HG03135 (cell line): ENCODE data around the gene ANO10.
"Not testable (repeated sequence)": the region's sequence is repeated elsewhere in the genome, so short reads cannot be mapped to it uniquely, and the experiment has no call there.

Source experiments
- ATAC-seq: cut with Tn5 transposase; IDR thresholded peaks from one replicate; pipeline ENCODE4 v1.9.1; 2021; ENCODE audit warnings: mild to moderate bottlenecking, moderate library complexity; ENCODE audit not compliant: unreplicated experiment

ANO10 gene

DNA sequence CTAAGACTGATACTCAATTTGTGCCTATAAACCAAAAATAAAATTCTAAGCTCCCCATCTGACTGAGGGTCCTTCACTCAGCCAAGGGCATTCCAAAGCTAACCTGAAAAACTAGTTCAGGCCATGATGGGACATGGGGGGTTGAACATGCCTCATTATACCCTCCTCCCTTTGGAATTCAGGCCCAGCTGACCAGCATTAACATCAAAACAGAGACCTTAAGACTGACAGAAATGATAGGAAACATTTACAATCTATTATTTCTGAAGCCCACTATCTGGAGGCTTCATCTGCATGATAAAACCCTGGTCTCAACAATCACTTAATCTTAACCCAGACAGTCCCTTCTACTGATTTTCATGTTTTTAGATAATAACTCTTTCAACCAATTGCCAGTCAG lies 140.4 kb downstream of the ANO10 start:
- no peak for ATAC-seq

DNA sequence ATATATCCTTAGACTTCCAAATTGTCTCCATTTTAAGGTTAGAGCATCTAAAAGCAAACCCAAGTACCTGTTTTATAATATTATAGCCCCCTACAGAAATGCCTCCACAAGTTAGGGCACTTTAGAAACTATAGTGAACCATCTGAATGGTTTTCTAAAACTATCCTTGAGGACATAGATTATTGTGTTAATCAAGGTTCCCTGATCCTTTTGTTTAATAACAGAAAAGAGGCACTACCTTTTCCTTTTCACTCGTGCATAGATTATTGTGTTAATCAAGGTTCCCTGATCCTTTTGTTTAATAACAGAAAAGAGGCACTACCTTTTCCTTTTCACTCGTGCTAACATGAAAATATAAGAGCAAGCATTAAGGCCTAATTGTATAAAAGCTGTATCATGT lies 143.0 kb downstream of the ANO10 start:
- ATAC-seq: not testable (repeated sequence)

DNA sequence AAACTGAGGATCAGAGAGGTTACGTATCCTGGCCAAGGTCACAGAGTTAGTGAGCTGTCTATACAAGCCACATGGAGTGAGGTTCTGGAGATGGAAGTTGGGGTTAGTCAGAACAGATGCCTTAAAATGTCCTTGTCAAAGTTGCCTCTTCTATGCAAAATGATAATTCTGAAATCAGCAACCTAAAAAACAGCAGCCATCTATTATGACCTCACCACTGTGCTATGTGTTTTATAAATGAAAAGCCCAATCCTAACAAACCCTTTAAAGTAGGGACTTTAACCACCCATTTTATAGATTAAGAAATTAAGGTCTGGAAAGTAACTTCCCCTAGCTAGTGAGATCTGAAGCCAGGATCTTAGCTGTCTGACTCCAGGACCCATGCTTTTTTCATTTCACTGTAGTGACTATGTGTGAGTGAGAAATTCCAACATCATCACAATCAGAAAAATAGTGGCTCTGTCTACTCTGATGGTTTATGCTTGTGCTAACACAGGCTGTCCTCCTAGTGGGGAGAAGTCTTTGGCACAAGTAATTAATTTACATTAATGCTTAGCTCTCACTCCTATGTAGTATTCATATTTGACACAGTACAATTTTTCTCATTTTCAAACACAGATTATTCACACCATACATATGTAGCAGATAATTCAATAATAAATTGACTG lies 143.6 kb downstream of the ANO10 start:
- no peak for ATAC-seq

DNA sequence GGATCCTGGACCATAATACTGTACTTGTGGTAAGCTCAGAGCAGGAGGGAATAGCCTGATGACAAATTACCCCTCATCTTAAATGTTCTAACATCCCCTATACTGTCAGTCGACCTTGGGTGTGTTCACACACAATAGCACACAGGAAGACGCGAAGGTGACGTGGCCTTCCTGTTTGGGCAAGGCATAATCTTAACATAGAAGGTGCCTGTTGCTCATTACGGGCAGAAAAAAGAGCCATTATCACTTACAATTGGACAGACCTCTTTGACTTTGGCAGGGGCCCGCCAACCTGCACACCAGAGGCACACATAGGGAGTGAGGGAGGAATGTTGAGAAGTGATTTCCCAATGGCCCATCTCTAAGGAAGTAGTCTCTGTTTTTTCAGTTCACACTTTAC lies 144.2 kb downstream of the ANO10 start:
- ATAC-seq: no peak

DNA sequence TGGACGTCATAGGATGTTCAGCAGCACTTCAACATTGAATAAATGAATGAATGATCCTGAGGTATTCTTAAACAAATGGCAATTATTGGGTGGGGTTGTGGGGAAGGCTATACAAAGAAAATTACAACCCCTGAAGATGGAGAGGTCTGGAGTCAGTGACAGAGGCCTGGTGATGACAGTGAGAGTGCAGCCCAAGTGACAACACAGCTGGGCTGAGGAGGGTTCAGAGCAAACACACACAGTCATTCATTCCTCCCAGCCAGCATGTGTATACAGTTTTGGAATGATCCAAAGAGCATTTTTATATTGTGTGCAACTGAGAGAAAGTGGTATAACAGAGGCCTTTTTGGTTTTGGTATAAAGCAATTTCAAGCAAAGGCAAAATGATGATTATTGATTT lies 148.1 kb downstream of the ANO10 start:
- ATAC-seq: no peak

DNA sequence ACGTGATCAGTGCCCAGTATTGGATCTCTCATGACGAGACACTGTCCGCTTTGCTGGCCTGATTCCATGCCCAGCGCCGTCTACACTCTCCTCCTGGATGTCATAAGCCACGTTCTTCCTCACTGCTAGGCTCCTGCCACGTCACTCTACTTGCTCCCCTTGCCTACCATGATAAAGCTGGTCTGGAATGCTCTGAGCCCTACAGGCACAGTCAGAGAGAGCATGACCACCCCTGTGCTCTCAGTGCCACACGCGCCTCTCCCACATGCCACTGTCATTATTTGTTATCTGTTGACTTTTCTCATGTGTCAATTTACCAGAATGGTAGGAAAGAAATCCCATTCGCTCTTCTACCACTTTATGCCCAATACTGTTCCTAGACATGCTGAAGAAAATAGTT lies 148.6 kb downstream of the ANO10 start:
- no peak for ATAC-seq

DNA sequence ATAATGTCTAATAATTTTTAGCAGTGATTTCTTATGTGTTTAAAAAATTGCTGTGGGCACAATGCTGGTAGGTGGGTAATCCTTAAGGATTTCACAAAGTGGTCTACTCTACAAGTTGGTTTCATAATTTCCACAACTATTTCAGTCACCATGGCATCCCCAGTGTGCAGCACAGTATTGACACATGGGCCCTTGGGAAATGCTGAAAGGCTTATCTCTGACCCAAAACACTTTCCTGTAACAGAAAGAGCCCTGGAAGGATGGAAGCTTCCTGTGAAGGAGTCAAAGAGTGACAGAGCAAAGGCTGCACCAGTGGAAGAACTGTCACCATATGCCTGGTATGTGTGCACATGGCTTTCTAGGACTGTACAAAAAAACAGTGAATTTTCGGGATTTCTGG lies 153.7 kb downstream of the ANO10 start:
- ATAC-seq: no peak

DNA sequence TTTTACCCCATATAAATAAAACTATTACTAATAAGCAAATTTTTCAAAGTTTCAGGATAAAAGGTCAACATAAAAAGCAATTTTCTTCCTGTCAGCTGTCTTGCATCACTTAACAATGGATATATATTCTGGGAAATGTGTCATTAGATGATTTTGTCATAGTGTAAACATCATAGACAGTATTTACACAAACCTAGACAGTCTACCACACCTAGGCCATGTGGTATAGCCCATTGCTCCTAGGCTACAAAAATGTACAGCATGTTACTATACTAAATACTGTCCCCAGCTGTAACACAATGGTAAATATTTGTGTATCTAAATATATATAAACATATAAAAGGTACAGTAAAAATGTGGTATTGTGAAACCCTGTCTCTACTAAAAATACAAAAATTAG lies 156.7 kb downstream of the ANO10 start:
- ATAC-seq: no peak

DNA sequence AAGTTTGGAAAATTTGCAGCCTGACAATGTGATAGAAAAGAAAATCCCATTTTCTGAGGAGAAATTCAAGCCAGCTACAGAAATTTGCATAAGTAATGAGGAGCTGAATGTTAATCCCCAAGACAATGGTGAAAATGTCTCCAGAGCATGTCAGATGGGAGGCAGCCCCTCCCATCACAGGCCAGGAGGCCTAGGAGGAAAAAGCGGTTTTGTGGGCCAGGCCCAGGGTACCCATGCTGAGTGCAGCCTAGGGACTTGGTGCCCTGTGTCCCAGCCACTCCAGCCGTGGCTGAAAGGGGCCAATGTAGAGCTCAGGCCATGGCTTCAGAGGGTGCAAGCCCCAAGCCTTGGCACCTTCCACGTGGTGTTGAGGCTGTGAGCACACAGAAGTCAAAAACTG lies 159.2 kb downstream of the ANO10 start:
- ATAC-seq: not testable (repeated sequence)

DNA sequence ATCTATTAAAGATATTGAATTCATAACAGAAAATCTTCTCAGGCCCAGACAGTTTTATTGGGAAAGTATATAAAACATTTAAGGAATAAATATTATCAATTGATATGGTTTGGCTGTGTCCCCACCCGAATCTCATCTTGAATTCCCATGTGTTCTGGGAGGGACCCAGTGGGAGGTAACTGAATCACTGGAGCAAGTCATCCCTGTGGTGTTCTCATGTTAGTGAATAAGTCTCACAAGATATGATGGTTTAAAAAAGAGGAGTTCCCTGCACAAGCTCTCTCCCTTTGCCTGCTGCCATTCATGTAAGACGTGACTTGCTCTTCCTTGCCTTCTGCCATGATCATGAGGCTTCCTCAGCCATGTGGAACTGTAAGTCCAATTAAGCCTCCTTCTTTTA lies 160.5 kb downstream of the ANO10 start:
- no peak for ATAC-seq

DNA sequence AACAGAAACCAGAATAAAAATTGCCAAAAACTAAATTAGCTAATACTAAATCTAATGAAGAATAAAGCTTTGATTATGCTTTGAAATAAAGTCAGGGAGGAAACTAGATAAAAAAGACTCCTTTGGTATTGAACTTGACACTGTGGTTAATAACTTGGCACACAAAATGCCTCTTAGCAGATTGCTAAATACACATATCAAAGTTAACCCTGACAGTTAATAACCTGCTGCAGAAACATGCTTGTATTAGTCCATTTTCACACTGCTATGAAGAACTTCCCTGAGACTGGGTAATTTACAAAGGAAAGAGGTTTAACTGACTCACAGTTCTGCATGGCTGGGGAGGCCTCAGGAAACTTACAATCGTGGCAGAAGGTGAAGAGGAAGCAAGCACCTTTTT lies 164.8 kb downstream of the ANO10 start:
- ATAC-seq: not testable (repeated sequence)

DNA sequence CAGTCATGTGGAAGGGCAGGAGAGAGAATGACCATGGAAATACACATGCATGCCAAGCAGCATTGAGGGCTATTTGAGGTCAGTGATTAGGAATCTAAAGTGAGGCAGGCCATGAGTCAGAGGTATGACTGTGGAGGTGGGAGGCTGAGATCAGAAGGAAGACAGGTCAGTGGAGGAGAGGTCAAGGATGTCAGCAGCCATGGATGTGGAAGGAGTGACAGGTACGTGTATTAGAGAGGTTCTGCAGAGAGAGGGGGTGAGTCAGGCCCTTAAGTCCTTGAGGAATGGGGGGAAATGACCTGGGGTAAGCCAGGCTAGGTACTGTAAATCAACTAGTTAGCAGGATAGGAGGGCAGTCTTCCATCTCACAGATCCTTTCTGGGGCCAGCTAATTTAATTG lies 166.6 kb downstream of the ANO10 start:
- no peak for ATAC-seq

DNA sequence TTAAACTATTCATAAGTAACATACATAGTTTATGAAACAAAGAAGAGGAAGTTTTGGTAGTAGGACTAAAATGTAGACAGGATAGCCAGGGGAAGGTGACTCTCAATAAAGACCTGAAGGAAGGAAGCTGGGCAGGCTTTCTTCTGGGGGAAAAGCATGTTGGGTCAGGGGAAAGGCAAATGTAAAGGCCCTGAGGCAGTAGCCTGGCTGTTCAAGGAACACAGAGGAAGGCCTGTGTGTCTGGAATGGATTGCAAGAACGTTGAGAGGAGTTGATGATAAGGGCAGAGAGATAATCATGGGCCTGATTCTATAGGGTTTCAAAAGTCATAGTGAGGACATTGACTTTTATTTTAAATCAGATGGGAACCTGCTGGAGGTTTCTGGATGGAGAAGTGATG lies 167.8 kb downstream of the ANO10 start:
- ATAC-seq: no peak

DNA sequence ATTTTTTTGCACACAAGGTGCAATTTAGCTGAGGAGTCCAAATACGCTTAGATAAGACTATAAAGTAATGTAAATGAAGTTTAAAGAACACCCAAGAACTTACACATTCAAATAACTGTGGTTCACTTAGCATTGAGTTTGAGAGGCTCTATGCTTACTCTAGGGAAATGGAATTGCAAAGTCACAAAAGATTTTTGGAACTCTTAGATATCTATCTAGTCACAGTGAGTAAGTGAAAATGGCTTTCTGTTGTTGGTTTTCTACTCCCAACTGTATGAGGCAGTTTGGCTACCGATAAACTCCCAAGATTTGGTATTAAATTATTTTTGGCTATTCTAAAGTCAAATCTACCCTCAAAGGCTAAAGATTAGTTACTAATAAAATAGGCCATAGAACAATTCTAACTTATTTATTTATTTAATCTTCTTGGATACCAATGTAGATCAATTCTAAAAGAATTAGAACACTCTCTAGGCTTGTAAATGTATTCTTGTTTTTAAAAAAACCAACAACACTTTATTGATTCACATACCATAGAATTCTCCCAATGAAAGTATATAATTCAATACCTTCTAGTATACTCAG lies 170.0 kb downstream of the ANO10 start:
- no peak for ATAC-seq

DNA sequence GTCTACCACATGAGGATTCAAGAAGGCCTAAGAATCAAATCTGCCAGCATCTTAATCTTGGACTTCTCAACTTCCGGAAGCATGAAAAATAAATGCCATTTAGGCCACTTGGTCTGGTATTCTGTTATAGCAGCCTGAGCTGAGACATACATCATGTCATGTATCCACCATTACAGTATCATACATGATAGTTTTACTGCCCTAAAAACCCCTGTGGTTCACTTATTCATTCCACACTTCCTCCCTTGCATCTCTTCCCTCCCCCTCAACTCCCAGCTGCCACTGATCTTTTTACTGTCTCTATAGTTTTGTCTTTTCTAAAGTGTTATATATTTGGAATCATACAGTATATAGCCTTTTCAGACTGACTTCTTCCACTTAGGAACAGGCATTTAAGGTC lies 173.7 kb downstream of the ANO10 start:
- no peak for ATAC-seq

DNA sequence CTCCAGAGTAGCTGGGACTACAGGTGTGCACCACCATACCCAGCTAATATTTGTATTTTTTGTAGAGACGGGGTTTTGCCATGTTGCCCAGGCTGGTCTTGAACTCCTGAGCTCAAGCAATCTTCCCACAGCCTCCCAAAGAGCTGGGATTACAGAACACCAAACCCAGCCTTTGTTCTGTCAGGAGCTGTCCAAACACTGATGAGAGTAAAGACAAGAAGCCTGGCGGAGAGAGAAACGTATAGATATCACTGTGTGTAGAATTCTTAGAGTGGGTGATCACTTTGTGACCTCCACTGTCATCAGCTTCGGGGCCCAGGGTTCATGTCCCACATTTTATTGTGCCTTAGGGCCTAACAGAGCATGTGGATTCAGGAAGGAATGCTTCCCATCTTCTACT lies 176.0 kb downstream of the ANO10 start:
- ATAC-seq: no peak

DNA sequence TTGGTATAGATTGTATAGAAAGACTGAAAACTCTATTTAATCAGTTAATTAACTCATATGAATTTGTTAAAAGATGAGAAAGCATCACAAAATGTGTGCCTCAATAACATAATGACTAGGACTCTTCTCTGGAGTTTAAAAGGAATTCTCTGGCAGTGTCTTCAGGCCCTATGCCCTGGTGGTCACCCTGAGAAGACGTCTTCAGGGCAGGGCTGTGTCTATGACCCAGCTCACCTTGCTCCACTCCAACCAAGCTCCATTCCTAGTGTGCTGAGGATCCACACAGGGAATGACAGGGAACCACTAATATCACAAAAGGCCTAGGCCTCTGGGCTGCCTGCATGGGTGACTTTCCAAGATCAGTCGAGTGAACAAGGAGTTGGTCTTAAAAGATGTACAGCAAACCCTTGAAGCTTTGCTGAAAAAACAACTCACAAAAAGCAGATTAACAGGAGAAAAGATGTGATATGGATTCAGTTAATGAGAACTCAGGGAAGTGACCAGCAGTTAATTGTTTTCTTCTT lies 178.9 kb downstream of the ANO10 start:
- ATAC-seq: no peak

DNA sequence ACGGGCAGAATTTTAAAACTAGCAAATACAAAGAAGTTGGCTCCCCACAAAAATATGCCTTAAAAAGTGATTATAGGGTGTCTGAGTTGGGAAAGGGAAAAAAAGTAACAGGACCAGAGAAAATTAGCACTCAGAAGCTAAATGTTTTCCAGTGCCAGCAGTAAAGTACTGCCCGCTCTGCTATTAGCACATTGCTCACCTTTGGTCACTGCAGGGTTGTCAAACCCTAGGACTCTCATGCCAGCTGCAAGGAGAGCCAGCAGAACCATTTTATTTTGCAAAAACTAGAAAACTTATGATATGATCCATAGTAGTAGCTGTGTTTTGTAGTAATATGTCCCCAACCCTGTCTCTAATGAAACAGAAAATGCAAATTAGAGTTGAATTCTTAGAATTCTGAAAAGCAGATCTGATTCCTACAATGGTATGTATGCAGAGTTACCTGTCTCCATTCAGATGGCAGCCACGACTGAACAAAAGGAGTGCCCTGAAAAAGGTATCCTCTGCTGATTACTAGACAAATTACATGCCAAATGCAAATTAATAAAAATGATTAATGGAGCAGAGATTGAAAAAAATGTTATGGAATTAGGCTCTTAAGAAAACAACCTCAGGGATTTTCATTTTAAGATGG lies 185.2 kb downstream of the ANO10 start:
- no peak for ATAC-seq

DNA sequence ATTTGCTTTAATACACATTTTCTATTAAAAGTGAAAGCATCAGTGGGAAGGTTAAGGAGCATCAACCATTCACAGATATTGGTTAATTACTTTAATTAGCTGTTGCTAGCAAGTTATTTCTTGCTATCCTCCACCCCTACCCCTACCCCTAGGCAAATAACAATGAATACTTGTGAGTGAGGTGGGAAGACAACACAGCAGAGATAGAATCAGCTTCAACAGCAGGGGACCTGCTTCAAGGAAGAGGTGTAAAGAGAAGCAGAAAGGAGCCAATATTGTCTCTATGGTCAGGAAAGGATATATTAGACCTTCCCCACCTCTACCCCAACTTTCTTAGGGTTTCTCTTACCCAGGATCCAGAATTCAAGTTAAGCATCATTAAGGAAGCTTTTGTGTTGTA lies 186.1 kb downstream of the ANO10 start:
- ATAC-seq: no peak

DNA sequence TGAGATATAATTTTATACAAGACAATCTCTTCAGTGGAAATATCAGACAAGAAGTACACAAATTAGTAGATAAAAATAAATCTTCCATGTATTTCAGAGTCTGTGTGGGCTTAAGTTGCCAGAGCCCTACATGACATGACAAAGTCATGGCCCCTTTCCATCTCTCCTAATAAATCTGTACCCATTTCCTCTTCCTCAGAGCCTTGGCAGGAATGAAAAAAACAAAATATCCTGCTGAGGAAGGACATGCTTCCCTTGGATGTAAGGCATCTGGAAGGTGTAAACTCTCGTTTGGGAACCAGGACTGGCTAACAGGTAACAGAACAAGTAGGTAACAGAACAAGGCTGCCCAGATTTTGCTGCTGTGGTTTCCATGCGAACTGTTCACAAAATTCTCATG lies 187.4 kb downstream of the ANO10 start:
- no peak for ATAC-seq

DNA sequence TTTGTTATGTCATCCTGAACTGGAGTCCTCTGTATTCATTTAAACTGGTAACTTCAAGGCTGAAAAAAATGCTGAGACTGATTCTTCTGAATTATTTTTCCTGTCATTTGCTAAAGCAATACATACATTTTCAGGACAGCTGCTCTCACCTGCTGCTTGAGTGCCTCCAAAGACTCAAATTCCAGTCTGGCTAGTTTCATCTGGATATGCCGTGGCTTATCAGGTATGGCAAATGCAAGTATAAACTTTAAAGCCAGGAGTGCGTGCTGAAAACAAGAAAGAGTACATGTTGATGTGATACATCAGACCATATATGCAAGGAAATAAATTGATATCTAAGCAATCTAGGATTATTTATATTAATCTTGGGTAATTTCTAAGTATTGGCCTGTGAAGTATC lies 189.3 kb downstream of the ANO10 start:
- no peak for ATAC-seq

DNA sequence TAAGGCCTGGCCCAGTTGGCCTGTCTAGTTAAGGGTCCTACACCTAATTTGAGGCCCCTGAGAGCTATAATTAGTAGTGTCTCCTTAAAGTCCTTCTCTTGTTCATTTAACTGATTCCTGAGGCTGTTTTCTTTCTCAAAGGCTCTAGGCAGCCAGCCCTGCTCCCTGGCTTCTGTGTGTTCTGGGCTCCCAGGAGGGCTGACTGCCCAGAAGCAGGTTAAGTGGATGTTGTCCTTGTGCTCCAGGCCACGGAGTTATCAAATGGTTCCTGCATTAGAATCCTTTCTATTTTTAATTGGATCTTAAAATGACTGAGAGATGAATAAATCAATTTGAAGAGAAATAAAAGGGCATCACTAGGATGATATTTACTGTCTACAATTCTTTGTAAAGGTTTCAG lies 195.4 kb downstream of the ANO10 start:
- ATAC-seq: no peak
